Central memory CD8-positive, alpha-beta T cell (primary cell): ENCODE data around the gene HSPA12A.
"Not testable (repeated sequence)": the region's sequence is repeated elsewhere in the genome, so short reads cannot be mapped to it uniquely, and the experiment has no call there.

Source experiments
- ATAC-seq: fragments of 150-1000 bp; cut with Tn5 transposase; replicated peaks from 2 replicates; pipeline ENCODE4 v1.10.0; 2022; ENCODE audit warnings: mild to moderate bottlenecking, moderate FRiP score, moderate number of reproducible peaks; ENCODE audit not compliant: poor library complexity, severe bottlenecking; ENCODE audit errors: extremely low read depth
- DNase-seq, 2 donors: peaks; one replicate each; pipeline ENCODE4 v3.0.0; 2021; ENCODE audit warnings: low spot score in 2 of 2
- H3K27ac Mint-ChIP-seq: one replicate; pipeline ENCODE4 v1.8.0; 2022; ENCODE audit warnings: low read depth, mild to moderate bottlenecking, moderate library complexity, mixed read lengths
- H3K27me3 Mint-ChIP-seq: one replicate; pipeline ENCODE4 v1.8.0; 2022; ENCODE audit warnings: mixed read lengths
- H3K36me3 Mint-ChIP-seq: one replicate; pipeline ENCODE4 v1.8.0; 2022; ENCODE audit warnings: mild to moderate bottlenecking, moderate library complexity, mixed read lengths; ENCODE audit not compliant: insufficient read depth
- H3K4me1 Mint-ChIP-seq: one replicate; pipeline ENCODE4 v1.8.0; 2022; ENCODE audit warnings: mixed read lengths
- H3K4me3 Mint-ChIP-seq: one replicate; pipeline ENCODE4 v1.8.0; 2022; ENCODE audit warnings: mild to moderate bottlenecking, moderate library complexity, mixed read lengths
- H3K9me3 Mint-ChIP-seq: one replicate; pipeline ENCODE4 v1.8.0; 2022; ENCODE audit warnings: mixed read lengths

The HSPA12A gene

GRCh38 chr10:116715839-116716377 is 26.5 kb downstream of the HSPA12A start:
- Mint-ChIP-seq H3K27ac (no peak overlapping the region), H3K27me3 (peaks cover 22% of the 10 kb centered on the region), H3K9me3 (no peaks in the 10 kb centered on the region), H3K4me1 (no peaks in the 10 kb centered on the region), H3K4me3 (no peak overlapping the region), H3K36me3 (no peaks in the 10 kb centered on the region)
- DNase-seq (no peak), ATAC-seq (no peak)

- Mint-ChIP-seq H3K27ac (no peak overlapping the region), H3K27me3 (peaks cover 17% of the 10 kb centered on the region), H3K36me3 (no peaks in the 10 kb centered on the region), H3K4me1 (no peaks in the 10 kb centered on the region), H3K4me3 (no peak overlapping the region), H3K9me3 (no peaks in the 10 kb centered on the region)
- DNase-seq (no peak), ATAC-seq (no peak)
Measured at GRCh38 chr10:116715341-116715740, 27.0 kb downstream of the HSPA12A start.

DNA sequence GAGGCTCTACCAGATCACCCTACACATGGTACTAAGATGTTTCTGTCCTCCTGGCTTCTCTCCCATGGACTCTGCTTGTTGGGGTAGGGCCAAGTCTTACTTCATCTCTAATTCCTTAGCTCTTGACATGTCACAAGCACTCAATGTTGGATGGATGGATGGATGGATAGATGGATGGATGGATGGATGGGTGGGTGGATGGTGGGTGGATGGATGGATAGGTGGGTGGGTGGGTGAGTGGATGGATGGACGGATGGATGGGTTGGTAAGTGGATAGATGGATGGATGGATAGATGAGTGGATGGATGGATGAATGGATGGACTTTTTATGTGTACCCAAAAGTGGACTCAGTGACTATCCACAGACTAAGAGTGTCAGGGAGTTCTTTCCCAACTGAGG is 28.5 kb downstream of the HSPA12A start:
- Mint-ChIP-seq H3K4me3 (no peak overlapping the region), H3K27me3 (peaks cover 16% of the 10 kb centered on the region)
- ATAC-seq, result no peak

GRCh38 chr10:116712989-116713543 is 29.3 kb downstream of the HSPA12A start:
- H3K27ac Mint-ChIP-seq, result no peak overlapping the region
- H3K36me3 Mint-ChIP-seq, result no peaks in the 10 kb centered on the region
- no peak overlapping the region for H3K4me3 Mint-ChIP-seq
- H3K4me1 Mint-ChIP-seq, result no peaks in the 10 kb centered on the region
- H3K9me3 Mint-ChIP-seq, result no peaks in the 10 kb centered on the region
- DNase-seq (no peak), ATAC-seq (no peak)
- H3K27me3 Mint-ChIP-seq, result peaks cover 16% of the 10 kb centered on the region

More for the DNA sequence above, 28.5 kb downstream of the HSPA12A start:
- H3K36me3 Mint-ChIP-seq, result no peaks in the 10 kb centered on the region
- DNase-seq, result no peak
- no peak overlapping the region for H3K27ac Mint-ChIP-seq
- no peaks in the 10 kb centered on the region for H3K9me3 Mint-ChIP-seq
- H3K4me1 Mint-ChIP-seq, result no peaks in the 10 kb centered on the region

- Mint-ChIP-seq H3K4me3 (no peak overlapping the region), H3K4me1 (no peaks in the 10 kb centered on the region), H3K27ac (no peak overlapping the region), H3K9me3 (no peaks in the 10 kb centered on the region), H3K36me3 (no peaks in the 10 kb centered on the region), H3K27me3 (peaks cover 15% of the 10 kb centered on the region)
- DNase-seq, result no peak
- ATAC-seq, result no peak
Measured at GRCh38 chr10:116712519-116712918, 29.8 kb downstream of the HSPA12A start.

DNA sequence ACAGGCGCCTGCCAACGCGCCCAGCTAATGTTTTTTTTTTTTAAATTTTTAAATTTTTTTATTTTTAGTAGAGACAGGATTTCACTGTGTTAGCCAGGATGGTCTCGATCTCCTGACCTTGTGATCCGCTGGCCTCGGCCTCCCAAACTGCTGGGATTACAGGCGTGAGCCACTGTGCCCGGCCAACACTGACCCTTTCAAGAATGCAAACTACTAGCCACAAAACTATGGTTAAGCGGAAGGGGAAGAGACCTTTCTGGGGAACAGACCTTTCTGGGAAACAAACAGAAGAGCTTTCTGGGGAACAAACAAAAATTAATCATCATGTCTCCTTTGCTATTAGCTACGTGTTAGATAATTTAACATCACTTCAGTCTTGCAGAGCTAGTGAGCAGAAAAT is 30.6 kb downstream of the HSPA12A start:
- not testable (repeated sequence) for H3K4me3 Mint-ChIP-seq, H3K27ac Mint-ChIP-seq, ATAC-seq, H3K36me3 Mint-ChIP-seq, H3K4me1 Mint-ChIP-seq, DNase-seq, H3K27me3 Mint-ChIP-seq, H3K9me3 Mint-ChIP-seq

GRCh38 chr10:116710076-116710475 is 32.3 kb downstream of the HSPA12A start:
- Mint-ChIP-seq H3K4me3 (no peak overlapping the region), H3K36me3 (no peaks in the 10 kb centered on the region), H3K27me3 (peaks cover 10% of the 10 kb centered on the region), H3K4me1 (no peaks in the 10 kb centered on the region), H3K27ac (no peak overlapping the region), H3K9me3 (no peaks in the 10 kb centered on the region)
- no peak for DNase-seq
- no peak for ATAC-seq

- no peaks in the 10 kb centered on the region for H3K36me3 Mint-ChIP-seq
- DNase-seq, result no peak
- peaks cover 10% of the 10 kb centered on the region for H3K27me3 Mint-ChIP-seq
- no peak overlapping the region for H3K27ac Mint-ChIP-seq
- H3K4me1 Mint-ChIP-seq, result no peaks in the 10 kb centered on the region
- H3K4me3 Mint-ChIP-seq, result no peak overlapping the region
- H3K9me3 Mint-ChIP-seq, result no peaks in the 10 kb centered on the region
- no peak for ATAC-seq
Measured at GRCh38 chr10:116708877-116709276, 33.5 kb downstream of the HSPA12A start.

DNA sequence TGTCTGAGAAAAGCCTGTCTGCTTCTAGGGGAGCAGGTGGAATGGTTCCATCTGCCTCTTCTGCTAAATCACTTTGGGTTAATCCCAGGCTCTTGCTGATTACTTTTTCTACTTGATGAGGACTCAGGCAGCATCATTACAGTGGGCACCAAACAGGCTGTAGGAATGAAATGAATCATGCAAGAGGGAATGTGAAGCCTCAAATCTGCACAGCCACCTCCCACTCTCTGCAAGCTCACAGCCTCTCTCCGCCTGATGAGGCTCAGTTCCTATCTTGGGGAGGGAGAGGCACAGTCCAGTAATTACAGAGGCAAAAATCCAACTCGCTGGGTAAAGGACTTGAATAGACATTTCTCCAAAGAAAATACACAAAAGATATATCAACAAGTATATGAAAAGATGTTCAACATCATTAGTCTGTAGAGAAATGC is 34.0 kb downstream of the HSPA12A start:
- Mint-ChIP-seq H3K36me3 (no peaks in the 10 kb centered on the region), H3K4me1 (no peaks in the 10 kb centered on the region), H3K27ac (no peak overlapping the region), H3K4me3 (no peak overlapping the region), H3K9me3 (no peaks in the 10 kb centered on the region), H3K27me3 (peaks cover 10% of the 10 kb centered on the region)
- no peak for ATAC-seq
- DNase-seq, result no peak

DNA sequence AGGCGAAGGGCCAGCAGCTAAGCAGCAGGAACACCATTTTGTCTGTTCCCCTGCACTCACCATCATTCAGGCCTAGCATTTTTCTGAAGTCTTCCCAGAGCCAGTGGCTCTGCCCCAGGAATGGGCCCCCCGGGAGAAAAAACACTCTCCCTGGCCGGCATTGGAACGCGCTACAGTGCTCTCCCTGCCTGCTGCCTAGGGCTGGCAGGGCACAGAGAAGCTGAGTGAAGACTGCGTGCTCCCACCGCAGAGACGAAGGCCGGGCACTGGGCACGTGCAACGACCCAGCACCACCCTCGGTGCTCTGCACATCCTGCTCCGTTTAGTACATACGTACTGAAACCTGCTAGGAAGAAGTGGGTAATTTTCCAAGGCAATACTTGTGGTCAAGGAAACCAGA is 34.4 kb downstream of the HSPA12A start:
- Mint-ChIP-seq H3K4me1 (no peaks in the 10 kb centered on the region), H3K9me3 (no peaks in the 10 kb centered on the region), H3K27ac (no peak overlapping the region), H3K36me3 (no peaks in the 10 kb centered on the region), H3K4me3 (no peak overlapping the region), H3K27me3 (peaks cover 10% of the 10 kb centered on the region)
- DNase-seq, result no peak
- ATAC-seq, result no peak

GRCh38 chr10:116706281-116706680 is 36.1 kb downstream of the HSPA12A start:
- ATAC-seq, result no peak
- DNase-seq, result no peak
- H3K4me3 Mint-ChIP-seq, result no peak overlapping the region
- no peaks in the 10 kb centered on the region for H3K4me1 Mint-ChIP-seq
- H3K9me3 Mint-ChIP-seq, result no peaks in the 10 kb centered on the region
- H3K27ac Mint-ChIP-seq, result no peak overlapping the region
- H3K27me3 Mint-ChIP-seq, result peaks cover 24% of the 10 kb centered on the region
- H3K36me3 Mint-ChIP-seq, result peaks cover 2% of the 10 kb centered on the region

DNA sequence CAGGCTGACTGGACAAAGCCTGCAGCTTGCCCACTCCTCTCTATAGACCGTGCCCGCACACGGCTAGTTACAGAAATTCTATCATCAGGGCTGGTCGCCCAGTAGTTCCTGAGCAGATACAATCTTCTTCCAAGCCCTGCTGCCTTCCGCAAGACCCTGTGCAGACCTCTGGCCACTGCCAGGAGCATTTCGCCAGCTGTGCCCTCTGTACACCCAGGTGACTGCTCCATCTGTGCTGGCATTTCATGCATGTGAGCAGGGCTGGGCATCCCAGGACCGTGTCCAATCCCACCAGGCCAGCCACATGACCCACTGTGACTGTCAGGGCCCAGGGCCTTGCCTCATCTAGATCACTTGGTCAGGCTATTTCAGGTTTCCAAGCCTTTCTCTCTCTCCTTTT is 36.9 kb downstream of the HSPA12A start:
- Mint-ChIP-seq H3K36me3 (peaks cover 2% of the 10 kb centered on the region), H3K27ac (no peak overlapping the region), H3K4me3 (no peak overlapping the region), H3K4me1 (no peaks in the 10 kb centered on the region), H3K9me3 (no peaks in the 10 kb centered on the region), H3K27me3 (peaks cover 26% of the 10 kb centered on the region)
- DNase-seq (no peak), ATAC-seq (no peak)

GRCh38 chr10:116704926-116705325 is 37.4 kb downstream of the HSPA12A start:
- H3K9me3 Mint-ChIP-seq, result no peaks in the 10 kb centered on the region
- peaks cover 26% of the 10 kb centered on the region for H3K27me3 Mint-ChIP-seq
- no peak overlapping the region for H3K27ac Mint-ChIP-seq
- H3K36me3 Mint-ChIP-seq, result peaks cover 2% of the 10 kb centered on the region
- no peaks in the 10 kb centered on the region for H3K4me1 Mint-ChIP-seq
- ATAC-seq, result no peak
- no peak for DNase-seq
- no peak overlapping the region for H3K4me3 Mint-ChIP-seq
